GM12864 (cell line): ENCODE measurements around the gene KAT5.
"Not testable (repeated sequence)": the region's sequence is repeated elsewhere in the genome, so short reads cannot be mapped to it uniquely, and the experiment has no call there.

Source experiments
- DNase-seq: peaks from one replicate; pipeline ENCODE4 v3.0.0-alpha.2; 2011; ENCODE audit warnings: low read depth
- H3K4me3 ChIP-seq: 2 replicates; pipeline ENCODE4 v1.5.1; 2011; ENCODE audit warnings: mild to moderate bottlenecking, low read depth, low read length, control low read depth
- TF ChIP-seq, protein P1 (sequence below): IDR thresholded peaks from 2 replicates; pipeline ENCODE4 v1.5.1; 2011; ENCODE audit warnings: low read depth, mild to moderate bottlenecking, moderate library complexity, low read length, control low read depth, inconsistent platforms; ENCODE audit errors: missing control alignments

Gene KAT5

DNA sequence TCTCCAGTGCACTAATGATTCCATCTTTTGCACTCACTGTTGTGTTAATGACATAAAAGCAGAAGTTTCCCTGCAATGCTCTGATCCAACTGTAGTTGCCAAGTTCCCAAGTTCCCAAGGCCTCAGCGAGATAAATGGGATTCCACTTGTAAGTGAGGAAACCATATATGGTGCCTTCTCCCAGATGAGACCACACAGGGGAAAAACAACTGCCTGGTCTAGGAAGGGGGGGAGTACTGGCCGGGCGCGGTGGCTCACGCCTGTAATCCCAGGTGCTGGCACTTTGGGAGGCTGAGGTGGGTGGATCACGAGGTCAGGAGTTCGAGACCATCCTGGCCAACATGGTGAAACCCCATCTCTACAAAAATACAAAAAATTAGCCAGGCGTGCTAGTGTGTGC lies 26.1 kb upstream of the KAT5 start:
- DNase-seq, result no peak
- H3K4me3 ChIP-seq, result no peak overlapping the region
- TF ChIP-seq, protein P1, sequence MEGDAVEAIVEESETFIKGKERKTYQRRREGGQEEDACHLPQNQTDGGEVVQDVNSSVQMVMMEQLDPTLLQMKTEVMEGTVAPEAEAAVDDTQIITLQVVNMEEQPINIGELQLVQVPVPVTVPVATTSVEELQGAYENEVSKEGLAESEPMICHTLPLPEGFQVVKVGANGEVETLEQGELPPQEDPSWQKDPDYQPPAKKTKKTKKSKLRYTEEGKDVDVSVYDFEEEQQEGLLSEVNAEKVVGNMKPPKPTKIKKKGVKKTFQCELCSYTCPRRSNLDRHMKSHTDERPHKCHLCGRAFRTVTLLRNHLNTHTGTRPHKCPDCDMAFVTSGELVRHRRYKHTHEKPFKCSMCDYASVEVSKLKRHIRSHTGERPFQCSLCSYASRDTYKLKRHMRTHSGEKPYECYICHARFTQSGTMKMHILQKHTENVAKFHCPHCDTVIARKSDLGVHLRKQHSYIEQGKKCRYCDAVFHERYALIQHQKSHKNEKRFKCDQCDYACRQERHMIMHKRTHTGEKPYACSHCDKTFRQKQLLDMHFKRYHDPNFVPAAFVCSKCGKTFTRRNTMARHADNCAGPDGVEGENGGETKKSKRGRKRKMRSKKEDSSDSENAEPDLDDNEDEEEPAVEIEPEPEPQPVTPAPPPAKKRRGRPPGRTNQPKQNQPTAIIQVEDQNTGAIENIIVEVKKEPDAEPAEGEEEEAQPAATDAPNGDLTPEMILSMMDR, result no peak

DNA sequence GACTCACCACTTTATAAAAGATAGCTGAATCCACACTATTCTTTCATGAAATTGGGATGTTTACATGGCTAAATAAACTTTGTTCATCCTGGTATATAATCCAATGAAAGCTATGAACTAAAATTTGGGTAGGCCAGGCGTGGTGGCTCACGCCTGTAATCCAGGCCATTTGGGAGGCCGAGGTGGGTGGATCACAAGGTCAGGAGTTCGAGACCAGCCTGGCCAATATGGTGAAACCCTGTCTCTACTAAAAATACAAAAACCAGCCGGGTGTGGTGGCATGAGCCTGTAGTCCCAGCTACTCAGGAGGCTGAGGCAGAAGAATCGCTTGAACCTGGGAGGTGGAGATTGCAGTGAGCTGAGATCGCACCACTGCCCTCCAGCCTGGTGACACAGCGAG lies 20.2 kb upstream of the KAT5 start:
- DNase-seq, H3K4me3 ChIP-seq: not testable (repeated sequence)

- no peak overlapping the region for H3K4me3 ChIP-seq
- TF ChIP-seq, protein P1, result no peak
- DNase-seq, result no peak
These were observed 19.7 kb upstream of the KAT5 start for GRCh38 chr11:65692367-65692766.

DNA sequence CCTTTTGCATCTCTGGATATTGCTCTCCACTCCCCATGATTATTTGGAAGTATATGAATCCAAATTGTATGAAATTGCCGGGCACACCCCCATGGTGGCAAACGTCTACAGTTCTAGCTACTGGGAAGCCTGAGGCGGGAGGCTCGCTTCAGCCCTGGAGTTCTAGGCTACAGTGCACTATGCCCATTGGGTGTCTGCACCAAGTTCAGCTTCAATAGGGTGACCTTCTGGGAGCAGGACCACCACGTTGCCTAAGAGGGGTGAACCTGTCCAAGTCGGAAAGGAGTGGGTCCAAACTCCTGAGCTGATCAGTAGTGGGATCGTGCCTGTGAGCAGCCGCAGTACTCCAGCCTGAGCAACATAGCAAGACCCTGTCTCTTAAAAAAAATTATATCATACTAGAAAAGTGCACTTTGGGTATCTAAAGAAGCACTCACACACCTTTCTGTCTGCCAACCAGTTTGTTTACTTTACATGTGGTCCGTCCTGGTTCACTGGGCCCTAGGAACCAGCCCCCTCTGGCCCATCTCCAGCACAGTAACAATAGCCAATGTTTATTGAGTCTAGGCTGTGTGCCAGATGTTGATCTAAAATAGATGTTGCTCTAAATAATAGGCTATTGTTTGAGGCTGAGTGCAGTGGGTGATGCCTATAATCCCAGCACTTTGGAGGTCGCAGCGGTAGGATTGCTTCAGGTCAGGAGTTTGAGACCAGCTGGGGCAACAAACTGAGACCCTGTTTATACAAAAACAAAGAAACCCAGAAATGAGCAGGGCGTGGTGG lies 16.4 kb upstream of the KAT5 start:
- no peak overlapping the region for H3K4me3 ChIP-seq
- no peak for DNase-seq
- TF ChIP-seq, protein P1, result no peak

DNA sequence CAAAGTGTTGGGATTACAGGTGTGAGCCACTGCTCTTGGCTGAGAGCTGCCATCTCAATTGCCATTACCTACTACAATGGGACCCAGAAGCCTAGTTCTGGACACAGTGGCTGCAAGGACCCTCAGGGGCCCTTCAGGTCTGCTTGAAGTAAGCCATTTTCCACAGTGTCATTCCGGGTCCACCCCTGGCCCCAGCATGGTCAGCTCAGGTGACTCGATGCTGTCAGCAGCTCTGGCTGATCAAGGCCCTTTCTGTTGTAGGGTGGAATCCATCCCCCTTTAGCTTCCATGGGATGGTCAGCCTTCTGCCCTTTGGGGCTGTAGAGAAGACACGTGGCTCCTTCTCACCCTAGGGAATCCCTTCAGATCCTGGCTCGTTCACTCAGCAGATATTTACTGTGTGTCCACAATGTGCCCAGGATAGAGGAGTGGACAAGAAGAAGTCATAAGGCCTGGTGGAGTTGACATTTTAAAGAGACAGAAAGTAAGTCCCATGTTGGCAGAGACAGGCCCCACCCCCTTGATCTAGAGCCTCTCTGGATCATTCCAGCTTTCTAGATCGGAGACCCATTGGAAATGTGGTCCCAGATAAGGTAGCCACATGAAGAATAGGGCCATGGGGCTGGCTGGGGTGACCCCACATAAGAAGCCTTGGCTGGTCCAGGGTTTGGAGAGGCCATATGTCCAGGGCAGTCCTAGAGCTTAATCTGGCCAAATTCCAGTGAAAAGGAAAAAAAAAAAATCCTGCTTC lies 15.1 kb upstream of the KAT5 start:
- TF ChIP-seq, protein P1, result no peak
- no peak for DNase-seq
- no peak overlapping the region for H3K4me3 ChIP-seq

DNA sequence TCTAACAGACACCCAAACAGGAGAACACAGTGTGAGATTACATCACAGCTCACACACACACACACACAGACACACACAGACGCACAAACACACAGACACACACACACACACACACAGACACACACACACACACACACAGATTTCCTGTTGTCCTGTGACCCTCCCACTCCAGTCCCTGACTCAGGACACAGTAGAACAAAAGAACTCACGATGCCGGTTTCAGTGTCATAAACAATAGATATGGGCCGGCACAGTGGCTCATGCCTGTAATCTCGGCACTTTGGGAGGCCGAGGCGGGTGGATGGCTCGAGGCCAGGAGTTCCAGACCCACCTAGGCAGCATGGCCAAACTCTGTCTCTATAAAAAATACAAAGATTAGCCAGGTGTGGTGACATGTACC lies 13.8 kb upstream of the KAT5 start:
- no peak for DNase-seq
- no peak overlapping the region for H3K4me3 ChIP-seq
- TF ChIP-seq, protein P1, result no peak

DNA sequence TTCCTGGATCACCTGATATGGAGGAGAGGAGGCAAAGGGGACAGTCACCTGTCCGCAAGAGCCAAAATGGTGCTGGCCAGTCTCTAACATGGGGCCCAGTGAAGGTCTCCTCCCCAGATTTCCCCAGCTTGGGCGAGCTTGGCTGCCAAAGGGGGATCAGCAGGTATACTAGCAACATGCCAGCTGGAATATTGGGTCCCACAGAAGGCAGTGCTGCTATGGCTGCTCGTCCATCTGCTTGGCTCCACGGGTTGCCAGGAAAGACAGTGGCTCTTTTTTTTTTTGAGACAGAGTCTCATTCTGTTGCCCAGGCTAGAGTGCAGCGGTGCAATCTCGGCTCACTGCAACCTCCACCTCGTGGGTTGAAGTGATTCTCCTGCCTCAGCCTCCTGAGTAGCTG lies 12.7 kb upstream of the KAT5 start:
- DNase-seq, result no peak
- H3K4me3 ChIP-seq, result no peak overlapping the region
- TF ChIP-seq, protein P1, result no peak
